Karpas-422 (cell line): Measurements from ENCODE around the gene F8. TPM values are rescaled to one million over a fixed set of nuclear protein-coding genes. Genes with fewer than 3 reads are reported as not detected.
A peak's percentile ranks its signal among the peaks of the same experiment; 100 is the strongest.

Experiments used
- DNase-seq: peaks from one replicate; pipeline ENCODE4 v3.0.0-alpha.2; 2015
- H2AFZ ChIP-seq: fragments of 200-600 bp; sonication (generic); 2 replicates; pipeline ENCODE4 v1.6.1; 2014; ENCODE audit warnings: antibody characterized with exemption, low read length, mixed read lengths
- H3K27ac ChIP-seq: fragments of 200-600 bp; sonication (generic); 2 replicates; pipeline ENCODE4 v1.5.1; 2014; ENCODE audit warnings: mild to moderate bottlenecking, low read length, moderate library complexity
- H3K27me3 ChIP-seq: fragments of 200-600 bp; sonication (generic); 2 replicates; pipeline ENCODE4 v1.6.1; 2014; ENCODE audit warnings: low read length, mixed read lengths
- H3K36me3 ChIP-seq: fragments of 200-600 bp; sonication (generic); 2 replicates; pipeline ENCODE4 v1.6.1; 2014; ENCODE audit warnings: low read length, mixed read lengths; ENCODE audit not compliant: insufficient read depth
- H3K4me1 ChIP-seq: fragments of 200-600 bp; sonication (generic); 2 replicates; pipeline ENCODE4 v1.6.1; 2014; ENCODE audit warnings: mild to moderate bottlenecking, low read length, mixed read lengths
- H3K4me2 ChIP-seq: fragments of 200-600 bp; sonication (generic); 2 replicates; pipeline ENCODE4 v1.6.1; 2014; ENCODE audit warnings: low read length, low read depth, mild to moderate bottlenecking; ENCODE audit not compliant: poor library complexity, severe bottlenecking
- H3K4me3 ChIP-seq: fragments of 200-600 bp; sonication (generic); 2 replicates; pipeline ENCODE4 v1.5.1; 2014; ENCODE audit warnings: mild to moderate bottlenecking, antibody characterized with exemption, low read length, mixed read lengths
- H3K79me2 ChIP-seq: fragments of 200-600 bp; sonication (generic); 2 replicates; pipeline ENCODE4 v1.6.1; 2014; ENCODE audit warnings: mild to moderate bottlenecking, low read length, mixed read lengths
- H3K9ac ChIP-seq: fragments of 200-600 bp; sonication (generic); 2 replicates; pipeline ENCODE4 v1.6.0; 2014; ENCODE audit warnings: low read length
- H3K9me2 ChIP-seq: fragments of 200-600 bp; sonication (generic), shearing (Covaris generic); replicated peaks from 2 replicates; pipeline ENCODE4 v1.6.0; 2014; ENCODE audit warnings: mild to moderate bottlenecking, low read length, moderate library complexity; ENCODE audit not compliant: insufficient read depth
- H3K9me3 ChIP-seq: fragments of 300-700, 200-600 bp; sonication (generic); 2 replicates; pipeline ENCODE4 v1.6.1; 2014; ENCODE audit warnings: low read length, mixed read lengths
- H4K20me1 ChIP-seq: fragments of 200-600 bp; sonication (generic); 2 replicates; pipeline ENCODE4 v1.6.1; 2014; ENCODE audit warnings: mild to moderate bottlenecking, antibody characterized with exemption, low read length, low read depth; ENCODE audit not compliant: insufficient read depth
- total RNA-seq: library from RNA; depleted of rRNA; stranded (reverse); fragments of >200 nt; shearing (Covaris generic); gene quantifications from 2 replicates; pipeline ENCODE4 v1.2.3, GENCODE V29; 2014; ENCODE audit warnings: low replicate concordance

F8 gene
- total RNA-seq, 1 experiment from 2014 or later: 4.1 TPM

DNA sequence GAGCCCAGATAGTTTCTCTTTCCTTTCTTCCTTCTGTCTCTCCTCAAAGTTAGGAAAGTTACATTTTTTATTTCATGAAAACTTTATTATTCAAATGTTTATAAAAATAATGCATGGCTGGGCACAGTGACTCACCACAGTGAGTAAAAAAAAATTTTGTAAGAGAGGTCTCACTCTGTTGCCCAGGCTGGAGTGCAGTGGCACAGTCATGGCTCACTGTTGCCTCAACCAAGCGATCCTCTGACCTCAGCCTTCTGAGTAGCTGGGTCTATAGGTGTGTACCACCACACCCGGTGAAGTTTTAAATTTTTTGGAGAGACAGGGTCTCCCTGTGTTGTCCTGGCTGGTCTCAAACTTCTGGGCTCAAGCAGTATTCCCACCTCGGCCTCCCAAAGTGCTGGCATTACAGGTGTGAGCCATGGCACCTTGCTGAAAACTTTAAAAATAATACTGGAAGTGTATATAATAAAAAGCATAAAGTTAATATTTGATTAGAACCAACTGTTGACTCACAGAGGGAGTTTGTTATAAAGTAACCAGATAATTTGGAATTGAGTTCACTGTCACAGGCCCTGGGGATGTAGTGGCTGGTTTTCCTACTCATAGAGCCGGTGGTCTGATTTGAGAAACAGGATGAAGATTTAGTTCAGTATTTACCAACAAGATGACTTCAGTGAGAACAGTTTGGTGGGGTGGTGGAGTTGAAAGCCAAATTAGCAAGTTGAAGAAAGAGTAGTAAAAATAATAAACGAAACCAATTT is 30.4 kb upstream of the F8 start:
- no peaks in the 10 kb centered on the region for H4K20me1 ChIP-seq
- H2AFZ ChIP-seq: no peak overlapping the region
- H3K27me3 ChIP-seq: no peaks in the 10 kb centered on the region
- H3K4me2 ChIP-seq: no peak overlapping the region
- H3K36me3 ChIP-seq: no peaks in the 10 kb centered on the region
- peaks cover 16% of the 10 kb centered on the region for H3K4me1 ChIP-seq
- no peaks in the 10 kb centered on the region for H3K9me3 ChIP-seq
- no peak overlapping the region for H3K9ac ChIP-seq
- H3K27ac ChIP-seq: no peak overlapping the region
- H3K79me2 ChIP-seq: peaks cover 9% of the 10 kb centered on the region
- no peak for DNase-seq
- H3K9me2 ChIP-seq: no peaks in the 10 kb centered on the region
- H3K4me3 ChIP-seq: no peak overlapping the region

DNA sequence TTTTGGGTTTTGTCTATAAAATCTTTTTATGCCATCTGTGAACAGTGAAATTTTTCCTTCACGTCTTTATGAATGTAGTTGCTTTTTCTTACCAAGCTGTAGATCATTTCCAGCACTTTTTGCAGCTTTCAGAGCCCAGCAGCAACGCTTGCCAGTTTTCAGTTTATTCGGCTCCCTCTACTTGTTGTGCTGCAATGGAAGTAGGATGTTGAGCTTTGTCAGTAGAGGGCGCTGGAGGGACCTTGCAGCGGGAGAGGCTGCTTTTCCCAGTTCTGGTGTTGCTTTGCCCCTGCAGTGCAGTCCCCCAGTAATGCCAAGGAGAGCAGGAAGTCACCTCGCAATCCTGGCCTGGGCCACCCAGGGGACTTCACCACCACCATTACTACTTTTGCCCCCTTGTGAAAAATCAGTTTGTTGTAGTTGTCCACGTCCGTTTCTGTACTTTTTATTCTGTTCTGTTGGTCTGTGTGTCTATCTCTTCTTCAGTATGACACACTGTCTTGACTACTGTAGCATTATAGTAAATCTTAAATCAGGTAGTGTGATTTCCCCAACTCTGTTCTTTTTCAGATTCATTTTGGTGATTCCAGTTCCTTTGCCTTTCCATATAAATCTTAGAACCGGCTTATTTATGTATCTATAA is 26.6 kb upstream of the F8 start:
- Histone ChIP-seq H4K20me1 (no peaks in the 10 kb centered on the region), H3K9ac (no peak overlapping the region), H3K9me2 (no peaks in the 10 kb centered on the region), H3K4me1 (peaks cover 4% of the 10 kb centered on the region; the same call in 1 of the 2 replicates), H3K36me3 (no peaks in the 10 kb centered on the region), H3K4me3 (no peak overlapping the region), H3K27ac (no peak overlapping the region), H3K79me2 (peaks cover 16% of the 10 kb centered on the region), H3K4me2 (no peak overlapping the region), H3K9me3 (no peaks in the 10 kb centered on the region), H2AFZ (no peak overlapping the region), H3K27me3 (no peaks in the 10 kb centered on the region)
- peak; percentile 86 for DNase-seq

- no peak overlapping the region for H3K4me2 ChIP-seq
- H3K79me2 ChIP-seq: peaks cover 34% of the 10 kb centered on the region
- no peak overlapping the region for H2AFZ ChIP-seq
- H3K36me3 ChIP-seq: no peaks in the 10 kb centered on the region
- H4K20me1 ChIP-seq: no peaks in the 10 kb centered on the region
- H3K27me3 ChIP-seq: no peaks in the 10 kb centered on the region
- H3K4me3 ChIP-seq: no peak overlapping the region
- H3K9me3 ChIP-seq: no peaks in the 10 kb centered on the region
- no peak overlapping the region for H3K27ac ChIP-seq
- DNase-seq: no peak
- peaks cover 18% of the 10 kb centered on the region for H3K4me1 ChIP-seq
- no peaks in the 10 kb centered on the region for H3K9me2 ChIP-seq
- no peak overlapping the region for H3K9ac ChIP-seq
Observed at GRCh38 chrX:155046811-155047528, 24.4 kb upstream of the F8 start.

GRCh38 chrX:155046129-155046810 is 23.7 kb upstream of the F8 start:
- H2AFZ ChIP-seq: no peak overlapping the region
- DNase-seq: no peak

GRCh38 chrX:155035688-155036087 is 13.2 kb upstream of the F8 start:
- Histone ChIP-seq H3K4me3 (no peak overlapping the region), H3K4me1 (no peaks in the 10 kb centered on the region), H3K27ac (no peak overlapping the region), H3K9ac (no peak overlapping the region), H3K9me3 (peaks cover 14% of the 10 kb centered on the region), H4K20me1 (no peaks in the 10 kb centered on the region), H3K9me2 (no peaks in the 10 kb centered on the region), H3K79me2 (peaks cover 71% of the 10 kb centered on the region), H3K4me2 (no peak overlapping the region), H2AFZ (no peak overlapping the region), H3K36me3 (peaks cover 38% of the 10 kb centered on the region), H3K27me3 (no peaks in the 10 kb centered on the region)
- no peak for DNase-seq

More at GRCh38 chrX:155046129-155046810, 23.7 kb upstream of the F8 start:
- Histone ChIP-seq H3K9ac (no peak overlapping the region), H3K9me2 (no peaks in the 10 kb centered on the region), H3K9me3 (no peaks in the 10 kb centered on the region), H3K4me3 (no peak overlapping the region), H3K27me3 (no peaks in the 10 kb centered on the region), H4K20me1 (no peaks in the 10 kb centered on the region), H3K36me3 (no peaks in the 10 kb centered on the region), H3K4me1 (peaks cover 18% of the 10 kb centered on the region), H3K4me2 (no peak overlapping the region), H3K79me2 (peaks cover 37% of the 10 kb centered on the region), H3K27ac (no peak overlapping the region)

DNA sequence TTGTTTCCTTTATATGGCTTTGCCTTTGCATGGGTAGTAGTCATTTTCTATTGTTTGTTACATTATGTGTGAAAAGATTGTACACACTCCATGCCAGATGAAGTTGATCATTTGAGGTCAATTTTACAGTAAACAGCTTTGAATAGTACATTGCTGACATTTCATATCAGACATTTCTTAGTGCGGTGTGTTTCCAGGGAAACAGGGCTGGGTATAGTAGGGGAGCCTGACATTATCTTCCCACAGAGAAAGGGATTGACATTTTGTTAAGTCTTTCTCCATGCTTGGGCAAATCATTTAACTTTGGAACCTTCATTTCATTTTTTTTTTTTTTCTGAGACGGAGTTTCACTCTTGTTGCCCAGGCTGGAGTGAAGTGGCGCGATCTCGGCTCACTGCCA is 9.1 kb upstream of the F8 start:
- Histone ChIP-seq H3K79me2 (peaks cover 68% of the 10 kb centered on the region), H3K9ac (no peak overlapping the region), H3K27me3 (no peaks in the 10 kb centered on the region), H3K9me3 (peaks cover 10% of the 10 kb centered on the region), H3K36me3 (peaks cover 33% of the 10 kb centered on the region), H4K20me1 (no peaks in the 10 kb centered on the region), H3K27ac (no peak overlapping the region), H3K4me2 (no peak overlapping the region), H3K4me1 (peaks cover 10% of the 10 kb centered on the region), H3K9me2 (no peaks in the 10 kb centered on the region), H3K4me3 (no peak overlapping the region), H2AFZ (no peak overlapping the region)
- DNase-seq: no peak

DNA sequence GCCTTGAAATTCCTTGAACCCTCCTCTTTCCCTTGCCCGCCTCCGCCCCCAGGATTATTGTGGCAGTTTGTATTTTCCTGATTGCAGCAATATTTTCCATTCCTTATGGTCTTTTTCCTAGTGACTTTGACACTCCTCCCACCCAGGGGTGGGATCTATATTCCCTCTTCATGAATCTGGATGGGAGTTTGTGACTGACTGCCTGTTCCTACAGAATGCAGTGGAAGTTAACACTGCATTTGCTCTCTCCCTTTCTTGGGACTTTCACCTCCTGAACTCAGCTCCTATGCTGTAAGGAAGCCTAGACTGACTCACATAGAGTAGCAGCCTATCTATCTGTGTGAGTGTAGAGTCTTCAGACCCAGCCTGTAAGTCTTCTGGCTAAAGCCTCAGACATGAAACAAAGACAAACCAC is 6.4 kb upstream of the F8 start:
- Histone ChIP-seq H3K9ac (peak overlapping the region; percentile 84), H3K9me2 (no peaks in the 10 kb centered on the region), H3K27me3 (no peaks in the 10 kb centered on the region), H3K4me2 (peak overlapping the region; percentile 73), H4K20me1 (no peaks in the 10 kb centered on the region), H3K27ac (no peak overlapping the region), H3K36me3 (0 out of 2 replicates have a peak, but pooled peaks cover 7% of the 10 kb centered on the region), H3K9me3 (no peaks in the 10 kb centered on the region; the same call in 1 of the 2 replicates), H3K79me2 (peaks cover 52% of the 10 kb centered on the region), H3K4me3 (peak overlapping the region; percentile 78; the same call in 1 of the 2 replicates), H3K4me1 (peaks cover 12% of the 10 kb centered on the region), H2AFZ (0 out of 2 replicates have a peak overlapping the region, but pooled peaks have one; percentile 64)
- DNase-seq: no peak
